ENCODE data around the gene HOGA1.
A peak's percentile ranks its signal among the peaks of the same experiment; 100 is the strongest.
"Not testable (repeated sequence)": the region's sequence is repeated elsewhere in the genome, so short reads cannot be mapped to it uniquely, and the experiment has no call there.

The HOGA1 gene

DNA sequence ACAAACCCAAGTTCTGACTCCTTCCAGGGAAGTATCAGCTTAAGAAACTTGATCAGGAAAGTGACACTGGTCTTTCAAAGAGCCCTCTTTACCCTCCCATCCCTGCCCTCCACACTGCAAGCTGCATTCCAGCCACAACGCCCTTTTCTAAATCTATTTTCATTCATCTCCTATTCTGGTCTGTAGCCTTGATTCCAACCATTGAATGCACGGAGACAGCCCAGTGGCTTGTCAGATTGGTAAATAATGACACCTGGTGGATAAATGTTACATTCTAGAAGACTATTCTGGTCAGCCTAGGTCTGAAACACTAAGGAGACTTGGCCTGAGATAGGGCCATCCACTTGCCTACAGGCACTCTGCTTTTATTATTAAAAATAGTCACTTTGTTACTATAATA, 28.2 kb downstream of the HOGA1 start:
- peak in 1 of 2 donors; percentile 6 for DNase-seq

GRCh38 chr10:97618285-97618684, 34.1 kb downstream of the HOGA1 start:
- no peak for DNase-seq

- DNase-seq: no peak
Observed at GRCh38 chr10:97618733-97619132, 34.5 kb downstream of the HOGA1 start.

GRCh38 chr10:97623277-97623676, 39.1 kb downstream of the HOGA1 start:
- no peak for DNase-seq

DNA sequence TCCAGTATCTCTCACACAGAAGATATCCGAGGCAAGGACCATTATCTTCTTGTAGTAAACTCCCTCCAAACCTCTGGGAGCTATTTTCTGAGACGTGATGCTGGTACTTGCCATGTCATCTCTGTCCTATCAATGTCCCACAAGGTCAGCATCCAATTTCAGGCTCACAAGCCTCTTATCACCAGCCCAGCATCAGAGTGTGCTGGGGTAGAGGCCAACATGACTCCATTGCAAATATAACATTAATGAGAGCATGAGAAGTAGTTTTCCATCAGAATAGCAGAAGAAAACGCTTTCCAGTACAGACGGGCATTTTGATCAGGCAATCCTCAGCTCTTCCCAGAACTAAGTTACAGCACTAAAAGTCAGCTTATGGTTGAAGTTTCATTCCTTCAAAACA, 43.5 kb downstream of the HOGA1 start:
- DNase-seq: no peak

GRCh38 chr10:97628228-97628627, 44.0 kb downstream of the HOGA1 start:
- DNase-seq: no peak

DNA sequence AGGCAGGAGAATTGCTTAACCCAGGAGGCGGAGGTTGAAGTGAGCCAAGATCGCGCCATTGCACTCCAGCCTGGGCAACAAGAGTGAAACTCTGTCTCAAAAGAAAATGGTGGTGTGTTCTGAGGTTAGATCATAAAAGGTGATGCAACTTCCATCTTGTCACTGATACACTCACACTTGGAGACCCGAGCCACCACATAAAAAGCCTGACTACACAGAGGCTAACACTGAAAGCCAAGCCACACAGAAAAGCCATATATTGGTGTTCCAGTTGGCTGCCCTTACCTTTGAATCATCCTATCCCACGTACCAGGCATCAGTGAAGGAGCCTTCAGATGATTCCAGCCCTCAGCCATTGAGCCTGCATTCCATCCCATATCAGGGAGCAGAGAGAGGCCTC, 45.1 kb downstream of the HOGA1 start:
- no peak for DNase-seq

GRCh38 chr10:97631098-97631497, 46.9 kb downstream of the HOGA1 start:
- no peak for DNase-seq

- DNase-seq: peak; percentile 94
Observed at GRCh38 chr10:97632949-97633884, 49.0 kb downstream of the HOGA1 start, which contains the start of gene MORN4. TSS of gene MORN4 (minus strand) at chr10:97633500. CDS start at chr10:97619653, 13,847 bp downstream.

DNA sequence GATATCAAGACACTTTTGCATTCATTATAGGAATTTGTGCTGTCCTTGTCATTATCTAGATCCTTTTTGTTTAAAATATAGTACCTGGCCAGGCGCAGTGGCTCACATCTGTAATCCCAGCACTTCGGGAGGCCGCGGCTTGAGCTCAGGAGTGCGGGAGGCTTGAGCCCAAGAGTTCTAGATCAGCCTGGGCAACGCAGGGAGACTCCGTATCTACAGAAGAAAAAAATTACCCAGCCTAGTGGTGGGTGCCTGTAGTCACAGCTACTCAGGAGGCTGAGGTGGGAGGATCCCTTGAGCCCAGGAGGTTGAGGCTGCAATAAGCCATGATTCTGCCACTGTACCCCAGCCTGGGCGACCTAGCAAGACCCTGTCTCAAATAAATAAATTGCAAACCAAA, 49.7 kb downstream of the HOGA1 start:
- DNase-seq: peak; percentile 7 to 19

GRCh38 chr10:97635577-97635976, 51.4 kb downstream of the HOGA1 start:
- no peak for DNase-seq

DNA sequence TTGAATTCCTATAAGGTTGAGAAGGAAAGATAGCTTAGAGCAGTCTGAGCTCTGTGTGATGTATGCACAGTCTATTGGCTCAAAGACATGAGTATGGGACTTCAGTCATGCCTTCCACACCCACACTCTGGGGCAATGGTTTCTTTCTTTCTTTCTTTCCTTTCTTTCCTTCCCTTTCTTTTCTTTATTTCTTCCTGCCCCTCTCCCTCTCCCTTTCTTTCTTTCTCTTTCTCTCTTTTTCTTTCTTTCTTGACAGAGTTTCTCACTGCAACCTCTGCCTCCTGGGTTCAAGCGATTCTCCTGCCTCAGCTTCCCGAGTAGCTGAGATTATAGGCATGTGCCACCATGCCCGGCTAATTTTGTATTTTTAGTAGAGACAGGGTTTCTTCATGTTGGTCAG, 54.9 kb downstream of the HOGA1 start:
- not testable (repeated sequence) for DNase-seq

DNA sequence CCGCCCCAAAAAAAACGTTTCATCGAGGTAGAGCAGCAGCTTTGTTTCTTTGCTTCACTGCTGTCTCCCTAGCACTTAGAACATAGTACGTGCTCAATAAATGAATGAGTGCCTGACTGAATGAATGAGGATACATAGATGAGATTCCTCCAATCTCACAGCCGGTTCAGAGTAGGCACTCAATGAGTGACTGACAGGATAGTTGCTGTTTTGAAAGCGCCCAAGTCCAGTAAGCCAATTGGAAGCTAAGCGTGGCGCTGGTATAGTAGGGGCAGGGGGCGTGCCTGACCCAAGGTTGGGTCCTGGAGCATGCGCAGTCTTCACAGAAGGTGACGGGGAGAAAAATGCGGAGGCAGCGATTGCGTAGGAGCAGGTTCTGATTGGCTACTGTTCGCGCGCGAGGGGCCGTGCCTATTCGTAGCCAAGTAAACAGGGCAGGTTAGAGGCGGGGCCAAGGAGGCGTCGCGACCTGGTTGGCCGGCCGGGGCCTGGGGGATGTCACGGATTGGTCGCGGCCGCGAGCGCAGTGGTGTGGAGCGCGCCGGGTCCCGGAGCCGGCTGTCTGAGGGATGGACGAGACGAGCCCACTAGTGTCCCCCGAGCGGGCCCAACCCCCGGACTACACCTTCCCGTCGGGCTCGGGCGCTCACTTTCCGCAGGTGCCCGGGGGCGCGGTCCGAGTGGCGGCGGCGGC, 56.1 kb downstream of the HOGA1 start, which contains the start of gene PI4K2A:
Gene PI4K2A, plus strand, starts transcription at position 498 of the 694 bp plus-strand sequence. Its CDS starts 72 bp downstream, at position 570.
- peak; percentile 99 for DNase-seq

GRCh38 chr10:97640868-97641811, 57.0 kb downstream of the HOGA1 start:
- peak; percentile 21 to 22 for DNase-seq

DNA sequence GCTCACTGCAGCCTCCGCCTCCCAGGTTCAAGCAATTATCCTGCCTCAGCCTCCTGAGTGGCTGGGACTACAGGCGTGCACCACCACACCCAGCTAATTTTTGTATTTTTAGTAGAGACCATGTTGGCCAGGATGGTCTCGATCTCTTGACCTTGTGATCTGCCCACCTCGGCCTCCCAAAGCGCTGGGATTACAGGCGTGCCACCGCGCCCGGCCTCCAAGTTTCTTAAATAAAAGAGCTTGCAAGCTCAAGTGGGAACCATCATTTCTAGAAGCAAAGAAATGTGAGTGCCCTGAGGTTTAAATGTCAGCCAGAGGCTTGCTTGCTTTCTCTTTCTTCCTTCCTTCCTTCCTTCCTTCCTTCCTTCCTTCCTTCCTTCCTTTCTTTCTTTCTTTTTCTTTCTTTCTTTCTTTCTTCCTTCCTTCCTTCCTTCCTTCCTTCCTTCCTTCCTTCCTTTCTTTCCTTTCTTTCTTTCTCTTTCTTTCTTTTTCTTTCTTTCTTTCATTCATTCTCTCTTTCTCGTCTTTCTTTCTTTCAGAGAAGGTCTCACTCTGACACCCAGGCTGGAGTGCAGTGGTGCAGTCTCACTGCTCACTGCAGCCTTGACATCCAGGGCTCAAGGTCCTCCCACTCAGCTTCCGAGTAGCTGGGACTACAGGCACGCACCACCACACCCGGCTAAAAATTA, 58.4 kb downstream of the HOGA1 start:
- not testable (repeated sequence) for DNase-seq

DNA sequence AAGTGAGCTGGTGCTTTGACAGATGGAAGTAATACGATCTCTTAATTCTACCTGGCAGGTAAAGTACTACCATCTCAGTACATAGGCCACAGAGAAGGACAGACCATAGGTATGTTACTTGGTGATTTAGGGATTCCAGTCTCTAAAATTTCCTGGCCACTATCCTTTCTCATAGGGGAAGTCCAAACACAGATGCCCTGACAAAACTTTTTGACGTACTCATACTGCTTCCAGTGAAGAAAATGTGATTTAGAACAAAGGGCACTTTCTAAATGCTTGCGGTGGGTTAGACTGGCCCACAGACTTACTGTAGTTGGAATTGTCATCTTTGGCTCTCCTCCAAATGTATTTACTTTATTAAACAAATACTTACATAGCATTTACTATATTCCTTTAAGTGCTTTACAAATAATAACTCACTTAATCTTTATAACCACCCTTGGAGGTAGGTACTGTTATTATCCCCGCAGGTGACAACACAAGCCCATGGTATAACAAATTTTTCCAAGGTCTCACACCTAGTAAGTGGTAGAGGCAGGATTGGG, 59.3 kb downstream of the HOGA1 start:
- DNase-seq: no peak

DNA sequence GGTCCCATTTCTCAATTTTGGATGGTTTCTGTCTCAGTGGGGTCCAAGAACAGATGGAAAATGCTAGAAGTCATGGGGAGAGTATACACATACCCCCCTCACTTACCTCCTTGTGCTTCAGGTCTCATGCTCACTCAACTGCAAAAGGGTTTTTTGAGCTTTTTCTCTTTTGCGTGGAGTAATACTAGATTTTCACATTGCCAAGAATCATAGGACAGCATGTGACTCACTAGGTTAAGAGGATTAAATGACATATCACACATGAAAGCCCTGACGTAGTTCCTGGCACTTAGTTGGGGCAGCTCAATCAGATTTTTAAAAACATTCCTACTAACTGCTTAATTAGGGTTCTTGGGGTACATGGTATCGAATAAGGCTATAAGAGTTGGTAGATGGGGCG, 60.7 kb downstream of the HOGA1 start:
- DNase-seq: no peak

GRCh38 chr10:97647556-97647955, 63.4 kb downstream of the HOGA1 start:
- no peak for DNase-seq

GRCh38 chr10:97648562-97649404, 64.6 kb downstream of the HOGA1 start:
- peak; percentile 61 to 63 for DNase-seq

DNA sequence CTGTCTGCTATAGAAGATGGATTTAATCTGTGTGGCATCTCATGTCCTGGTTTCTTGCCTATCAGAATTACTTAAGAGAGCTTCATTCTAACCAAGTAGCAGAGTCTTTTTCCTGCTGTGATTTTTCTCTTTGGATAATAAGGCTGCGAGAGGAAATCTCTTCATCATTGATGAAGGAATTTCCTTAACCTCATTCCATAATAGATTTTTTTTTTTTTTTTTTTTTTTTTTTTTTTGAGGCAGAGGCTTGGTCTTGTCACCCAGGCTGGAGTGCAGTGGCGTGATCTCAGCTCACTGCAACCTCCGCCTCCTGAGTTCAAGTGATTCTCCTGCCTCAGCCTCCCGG, 65.2 kb downstream of the HOGA1 start:
- DNase-seq: not testable (repeated sequence)

DNA sequence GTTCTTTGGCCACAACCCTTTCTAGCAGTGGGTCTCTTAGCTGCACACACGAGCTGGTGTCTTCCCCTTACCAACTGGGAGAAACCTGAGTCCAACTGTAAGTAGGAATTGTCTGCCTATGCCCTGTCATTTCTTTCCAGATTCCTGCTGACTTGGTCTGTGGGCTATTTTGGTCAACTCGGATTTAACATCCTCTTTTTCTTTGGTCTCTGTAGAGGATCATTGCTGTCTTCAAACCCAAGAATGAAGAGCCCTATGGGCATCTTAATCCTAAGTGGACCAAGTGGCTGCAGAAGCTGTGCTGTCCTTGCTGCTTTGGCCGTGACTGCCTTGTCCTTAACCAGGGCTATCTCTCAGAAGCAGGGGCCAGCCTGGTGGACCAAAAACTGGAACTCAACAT, 66.5 kb downstream of the HOGA1 start:
- DNase-seq: no peak
